GM12878 (cell line): ENCODE data around the gene SLC35E4.

ENCODE experiments used
- BHLHE40 ChIP-seq, 2 experiments: fragments of 450-650 bp in 1 of 2; IDR thresholded peaks; 2 replicates each; pipeline ENCODE4 v1.6.1; 2011 to 2017; ENCODE audit warnings: low read depth in 2 of 2, borderline replicate concordance in 1 of 2, improper control_type of control experiment in 1 of 2, low read length in 1 of 2, mild to moderate bottlenecking in 1 of 2
- CBX3 ChIP-seq: fragments of 200-600 bp; sonication (generic); IDR thresholded peaks from 2 replicates; pipeline ENCODE4 v1.6.1; 2016; ENCODE audit warnings: low read depth, borderline replicate concordance
- ESRRA ChIP-seq: IDR thresholded peaks from 2 replicates; pipeline ENCODE4 v1.6.1; 2012; ENCODE audit warnings: mild to moderate bottlenecking, low read length, improper control_type of control experiment
- EZH2 ChIP-seq: IDR thresholded peaks from 2 replicates; pipeline ENCODE4 v1.6.1; 2012; ENCODE audit warnings: low read depth, mild to moderate bottlenecking, control low read depth, inconsistent platforms, low read length, borderline replicate concordance; ENCODE audit not compliant: control insufficient read depth
- NR2C2 ChIP-seq: IDR thresholded peaks from 2 replicates; pipeline ENCODE4 v1.6.1; 2011; ENCODE audit warnings: borderline replicate concordance, low read depth; ENCODE audit not compliant: control insufficient read depth, insufficient read length
- POLR2A ChIP-seq: IDR thresholded peaks from 2 replicates; pipeline ENCODE4 v1.6.1; 2011; ENCODE audit warnings: low read depth, mild to moderate bottlenecking, low read length
- POLR2AphosphoS5 ChIP-seq: IDR thresholded peaks from 2 replicates; pipeline ENCODE4 v1.6.1; 2011; ENCODE audit warnings: mild to moderate bottlenecking, low read length, inconsistent platforms
- RFX5 ChIP-seq: IDR thresholded peaks from 2 replicates; pipeline ENCODE4 v1.6.1; 2011; ENCODE audit warnings: low read depth, low read length, improper control_type of control experiment
- ZNF24 ChIP-seq: fragments of 450-650 bp; IDR thresholded peaks from 2 replicates; pipeline ENCODE4 v1.6.1; 2017; ENCODE audit warnings: antibody characterized with exemption, mild to moderate bottlenecking
- TF ChIP-seq, protein P1 (sequence below), 3 experiments: IDR thresholded peaks in 2 of 3; conservative IDR thresholded peaks in 1 of 3; 2 replicates each; pipeline ENCODE4 v1.5.1; 2011; ENCODE audit warnings: low read depth in 3 of 3, low read length in 3 of 3, mild to moderate bottlenecking in 3 of 3, control low read depth in 2 of 3, moderate library complexity in 2 of 3, inconsistent platforms in 1 of 3, mixed read lengths in 1 of 3; ENCODE audit not compliant: control insufficient read depth in 2 of 3, insufficient read depth in 1 of 3; ENCODE audit errors: extremely low read depth in 1 of 3

- TF ChIP-seq POLR2A (no peak), ZNF24 (no peak), CBX3 (no peak), ESRRA (no peak), EZH2 (no peak), RFX5 (no peak), BHLHE40 (IDR thresholded peaks at IDR 0.05; ENCODE audit: borderline replicate concordance in 1 of 2, low read depth in 2 of 2, low read length in 1 of 2) (no peak), NR2C2 (no peak), POLR2AphosphoS5 (no peak)
- TF ChIP-seq, protein P1, sequence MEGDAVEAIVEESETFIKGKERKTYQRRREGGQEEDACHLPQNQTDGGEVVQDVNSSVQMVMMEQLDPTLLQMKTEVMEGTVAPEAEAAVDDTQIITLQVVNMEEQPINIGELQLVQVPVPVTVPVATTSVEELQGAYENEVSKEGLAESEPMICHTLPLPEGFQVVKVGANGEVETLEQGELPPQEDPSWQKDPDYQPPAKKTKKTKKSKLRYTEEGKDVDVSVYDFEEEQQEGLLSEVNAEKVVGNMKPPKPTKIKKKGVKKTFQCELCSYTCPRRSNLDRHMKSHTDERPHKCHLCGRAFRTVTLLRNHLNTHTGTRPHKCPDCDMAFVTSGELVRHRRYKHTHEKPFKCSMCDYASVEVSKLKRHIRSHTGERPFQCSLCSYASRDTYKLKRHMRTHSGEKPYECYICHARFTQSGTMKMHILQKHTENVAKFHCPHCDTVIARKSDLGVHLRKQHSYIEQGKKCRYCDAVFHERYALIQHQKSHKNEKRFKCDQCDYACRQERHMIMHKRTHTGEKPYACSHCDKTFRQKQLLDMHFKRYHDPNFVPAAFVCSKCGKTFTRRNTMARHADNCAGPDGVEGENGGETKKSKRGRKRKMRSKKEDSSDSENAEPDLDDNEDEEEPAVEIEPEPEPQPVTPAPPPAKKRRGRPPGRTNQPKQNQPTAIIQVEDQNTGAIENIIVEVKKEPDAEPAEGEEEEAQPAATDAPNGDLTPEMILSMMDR (IDR thresholded peaks at IDR 0.05 in 2 of 3, conservative IDR thresholded peaks at IDR 0.05 in 1 of 3; ENCODE audit: control insufficient read depth in 2 of 3, extremely low read depth in 1 of 3, insufficient read depth in 1 of 3, low read depth in 3 of 3, low read length in 3 of 3): no peak
Observed at GRCh38 chr22:30648825-30649224, 13.2 kb downstream of the SLC35E4 start.
